Type B pancreatic cell (in vitro differentiated cells): ENCODE measurements around the gene DGKZ. TPM values are rescaled to one million over a fixed set of nuclear protein-coding genes. Genes with fewer than 3 reads are reported as not detected.

Experiments
- DNase-seq: peaks from one replicate; pipeline ENCODE4 v3.0.0; 2021; ENCODE audit warnings: mixed read lengths; ENCODE audit not compliant: unreplicated experiment; ENCODE audit errors: extremely low spot score
- H3K27ac Mint-ChIP-seq: 2 replicates; pipeline ENCODE4 v1.8.0; 2021; ENCODE audit warnings: mild to moderate bottlenecking, mixed read lengths
- H3K27me3 Mint-ChIP-seq: 2 replicates; pipeline ENCODE4 v1.8.0; 2021; ENCODE audit warnings: mixed read lengths
- H3K36me3 Mint-ChIP-seq: 2 replicates; pipeline ENCODE4 v1.8.0; 2021; ENCODE audit warnings: mixed read lengths
- H3K4me1 Mint-ChIP-seq: one replicate; pipeline ENCODE4 v1.8.0; 2021; ENCODE audit warnings: mixed read lengths; ENCODE audit not compliant: unreplicated experiment
- H3K4me3 Mint-ChIP-seq: 2 replicates; pipeline ENCODE4 v1.8.0; 2021; ENCODE audit warnings: mild to moderate bottlenecking, mixed read lengths
- H3K9me3 Mint-ChIP-seq: 2 replicates; pipeline ENCODE4 v1.8.0; 2021; ENCODE audit warnings: mixed read lengths
- CTCF ChIP-seq: fragments of 200-600 bp; sonication (generic); conservative IDR thresholded peaks from 2 replicates; pipeline ENCODE4 v1.5.0; 2021; ENCODE audit warnings: antibody characterized with exemption, mild to moderate bottlenecking
- total RNA-seq: library from RNA; stranded (reverse); gene quantifications from 2 replicates; pipeline ENCODE4 v1.2.1, GENCODE V29; 2021; ENCODE audit warnings: low replicate concordance

The DGKZ gene
- total RNA-seq, 1 donor from 2014 or later: 50.0 TPM

- peak overlapping the region; percentile 79 for H3K4me3 Mint-ChIP-seq
- H3K27me3 Mint-ChIP-seq: peaks cover 65% of the 10 kb centered on the region
- no peak overlapping the region for H3K27ac Mint-ChIP-seq
- no peaks in the 10 kb centered on the region for H3K9me3 Mint-ChIP-seq
- H3K4me1 Mint-ChIP-seq: peaks cover 22% of the 10 kb centered on the region
- no peak for DNase-seq
- peaks cover 3% of the 10 kb centered on the region for H3K36me3 Mint-ChIP-seq
- no peak for TF ChIP-seq CTCF
These were observed 43.3 kb downstream of the DGKZ start for GRCh38 chr11:46390331-46391171.

GRCh38 chr11:46391186-46391577 is 43.9 kb downstream of the DGKZ start:
- no peaks in the 10 kb centered on the region for H3K9me3 Mint-ChIP-seq
- H3K27me3 Mint-ChIP-seq: peaks cover 60% of the 10 kb centered on the region
- H3K36me3 Mint-ChIP-seq: peaks cover 3% of the 10 kb centered on the region
- DNase-seq: no peak
- TF ChIP-seq CTCF: no peak
- peaks cover 22% of the 10 kb centered on the region for H3K4me1 Mint-ChIP-seq
- no peak overlapping the region for H3K4me3 Mint-ChIP-seq
- no peak overlapping the region for H3K27ac Mint-ChIP-seq

- no peak for DNase-seq
- peak; percentile 69 for TF ChIP-seq CTCF
- no peaks in the 10 kb centered on the region for H3K9me3 Mint-ChIP-seq
- H3K4me3 Mint-ChIP-seq: peak within 1 kb of the TSS; percentile 87
- no peaks in the 10 kb centered on the region for H3K36me3 Mint-ChIP-seq
- H3K4me1 Mint-ChIP-seq: peaks cover 18% of the 10 kb centered on the region
- H3K27ac Mint-ChIP-seq: peak within 1 kb of the TSS; percentile 61
- peaks cover 54% of the 10 kb centered on the region for H3K27me3 Mint-ChIP-seq
These were observed 44.5 kb downstream of the DGKZ start, which contains the start of gene CHRM4 for GRCh38 chr11:46391578-46392420. Gene CHRM4 (minus strand): TSS chr11:46391776. CDS start chr11:46386557, 5,219 bp downstream.

- no peaks in the 10 kb centered on the region for H3K9me3 Mint-ChIP-seq
- peak overlapping the region; percentile 87 for H3K4me3 Mint-ChIP-seq
- no peaks in the 10 kb centered on the region for H3K36me3 Mint-ChIP-seq
- peaks cover 17% of the 10 kb centered on the region for H3K4me1 Mint-ChIP-seq
- no peak for TF ChIP-seq CTCF
- H3K27me3 Mint-ChIP-seq: peaks cover 48% of the 10 kb centered on the region
- peak; percentile 90 for DNase-seq
- H3K27ac Mint-ChIP-seq: peak overlapping the region; percentile 61
These were observed 45.4 kb downstream of the DGKZ start for GRCh38 chr11:46392421-46393230.

- TF ChIP-seq CTCF: no peak
- H3K4me1 Mint-ChIP-seq: peaks cover 14% of the 10 kb centered on the region
- H3K27me3 Mint-ChIP-seq: peaks cover 43% of the 10 kb centered on the region
- H3K36me3 Mint-ChIP-seq: no peaks in the 10 kb centered on the region
- peak overlapping the region; percentile 87 for H3K4me3 Mint-ChIP-seq
- H3K27ac Mint-ChIP-seq: peak overlapping the region; percentile 61
- H3K9me3 Mint-ChIP-seq: no peaks in the 10 kb centered on the region
- no peak for DNase-seq
These were observed 46.0 kb downstream of the DGKZ start for GRCh38 chr11:46393231-46393616.
